HEK293 (cell line): ENCODE data around the gene NMNAT2.

Experiments used
- CTCF ChIA-PET: fragments of 350-600 bp; formaldehyde crosslinking; extraction: SDS; loops from one replicate; lab custom pipeline; 2021; ENCODE audit warnings: antibody characterized with exemption; lab: Yijun Ruan, JAX
- POLR2A ChIA-PET: fragments of 300-600 bp; formaldehyde crosslinking; extraction: SDS; loops from one replicate; lab custom pipeline; 2020; ENCODE audit warnings: antibody characterized with exemption, inconsistent platforms; lab: Yijun Ruan, JAX
- H3K27ac ChIP-seq: fragments of 200-500 bp; sonication (Bioruptor generic); 2 replicates; pipeline ENCODE4 v1.5.1; 2014; ENCODE audit warnings: low read depth, low read length, control low read depth, inconsistent platforms; ENCODE audit errors: extremely low read depth
- H3K36me3 ChIP-seq, 2 experiments: fragments of 200-500 bp in 1 of 2; sonication (Bioruptor generic) in 1 of 2; 1 replicate in 1 of 2; 2 replicates in 1 of 2; pipeline ENCODE4 v1.5.1; 2014 to 2017; ENCODE audit warnings: inconsistent platforms in 2 of 2, low read length in 2 of 2; ENCODE audit not compliant: control insufficient read depth in 2 of 2, insufficient read depth in 1 of 2
- H3K4me1 ChIP-seq: fragments of 200-500 bp; sonication (Bioruptor generic); 2 replicates; pipeline ENCODE4 v1.5.1; 2014; ENCODE audit warnings: mild to moderate bottlenecking, low read length, inconsistent platforms; ENCODE audit not compliant: control insufficient read depth, insufficient read depth
- H3K4me3 ChIP-seq: 2 replicates; pipeline ENCODE4 v1.5.1; 2011; ENCODE audit warnings: low read depth, mild to moderate bottlenecking, control low read depth, low read length, moderate library complexity
- H3K9me3 ChIP-seq: fragments of 200-500 bp; sonication (Bioruptor generic); 2 replicates; pipeline ENCODE4 v1.5.1; 2014; ENCODE audit warnings: low read depth, low read length, inconsistent platforms; ENCODE audit not compliant: control insufficient read depth, insufficient read depth
- REPIN1 ChIP-seq: fragments of 450-650 bp; formaldehyde crosslinking; IDR thresholded peaks from 2 replicates; pipeline ENCODE4 v1.5.1; 2017; ENCODE audit warnings: missing biosample characterization, missing genetic modification characterization, low read depth
- SALL2 ChIP-seq: fragments of 450-650 bp; formaldehyde crosslinking; IDR thresholded peaks from 2 replicates; pipeline ENCODE4 v1.5.0; 2017; ENCODE audit warnings: missing biosample characterization, mild to moderate bottlenecking, missing genetic modification characterization, borderline replicate concordance
- ZBTB21 ChIP-seq: fragments of 450-650 bp; formaldehyde crosslinking; IDR thresholded peaks from 2 replicates; pipeline ENCODE4 v1.5.1; 2017; ENCODE audit warnings: missing biosample characterization, missing genetic modification characterization
- ZNF112 ChIP-seq: fragments of 450-650 bp; formaldehyde crosslinking; IDR thresholded peaks from 2 replicates; pipeline ENCODE4 v1.5.0; 2017; ENCODE audit warnings: missing biosample characterization, missing genetic modification characterization
- ZNF169 ChIP-seq: fragments of 450-650 bp; formaldehyde crosslinking; IDR thresholded peaks from 2 replicates; pipeline ENCODE4 v1.5.1; 2016; ENCODE audit warnings: missing biosample characterization, missing genetic modification characterization
- ZNF184 ChIP-seq: fragments of 450-650 bp; IDR thresholded peaks from 2 replicates; pipeline ENCODE4 v1.5.1; 2018; ENCODE audit warnings: missing biosample characterization, mild to moderate bottlenecking, missing genetic modification characterization
- ZNF211 ChIP-seq: fragments of 450-650 bp; formaldehyde crosslinking; IDR thresholded peaks from 2 replicates; pipeline ENCODE4 v1.5.1; 2016; ENCODE audit warnings: low read depth, missing biosample characterization, missing genetic modification characterization
- ZNF274 ChIP-seq, 2 experiments: fragments of 200-500 bp in 1 of 2; fragments of 450-650 bp in 1 of 2; sonication (Bioruptor generic) in 1 of 2; formaldehyde crosslinking in 1 of 2; IDR thresholded peaks; 2 replicates each; pipeline versions ENCODE4 v1.5.1 to v1.6.1; 2014 to 2016; ENCODE audit warnings: borderline replicate concordance in 1 of 2, inconsistent platforms in 1 of 2, low read length in 1 of 2, missing biosample characterization in 1 of 2, missing genetic modification characterization in 1 of 2
- ZNF501 ChIP-seq: fragments of 450-650 bp; formaldehyde crosslinking; IDR thresholded peaks from 2 replicates; pipeline ENCODE4 v1.5.1; 2016; ENCODE audit warnings: missing biosample characterization, missing genetic modification characterization
- ZNF521 ChIP-seq: fragments of 450-650 bp; formaldehyde crosslinking; IDR thresholded peaks from 2 replicates; pipeline ENCODE4 v1.5.1; 2017; ENCODE audit warnings: missing biosample characterization, mild to moderate bottlenecking, missing genetic modification characterization
- ZNF558 ChIP-seq: fragments of 450-650 bp; formaldehyde crosslinking; IDR thresholded peaks from 2 replicates; pipeline ENCODE4 v1.5.1; 2016; ENCODE audit warnings: missing biosample characterization, missing genetic modification characterization
- ZNF629 ChIP-seq: fragments of 450-650 bp; formaldehyde crosslinking; IDR thresholded peaks from 2 replicates; pipeline ENCODE4 v1.5.1; 2017; ENCODE audit warnings: missing biosample characterization, missing genetic modification characterization
- ZNF654 ChIP-seq: fragments of 450-650 bp; formaldehyde crosslinking; IDR thresholded peaks from 2 replicates; pipeline ENCODE4 v1.5.1; 2016; ENCODE audit warnings: low read depth, missing biosample characterization, missing genetic modification characterization
- ZNF658 ChIP-seq: fragments of 450-650 bp; formaldehyde crosslinking; IDR thresholded peaks from 2 replicates; pipeline ENCODE4; 2016; ENCODE audit warnings: missing biosample characterization, missing genetic modification characterization
- ZNF747 ChIP-seq: fragments of 450-650 bp; formaldehyde crosslinking; IDR thresholded peaks from 2 replicates; pipeline ENCODE4 v1.5.1; 2016; ENCODE audit warnings: missing biosample characterization, missing genetic modification characterization
- TF ChIP-seq, protein P1 (sequence below): fragments of 450-650 bp; formaldehyde crosslinking; IDR thresholded peaks from 2 replicates; pipeline ENCODE4 v1.5.1; 2016; ENCODE audit warnings: missing biosample characterization, missing genetic modification characterization, low read depth
- TF ChIP-seq, protein P2 (sequence below): fragments of 450-650 bp; formaldehyde crosslinking; IDR thresholded peaks from 2 replicates; pipeline ENCODE4 v1.5.1; 2017; ENCODE audit warnings: missing biosample characterization, missing genetic modification characterization
- TF ChIP-seq, protein P3 (sequence below): fragments of 450-650 bp; formaldehyde crosslinking; IDR thresholded peaks from 2 replicates; pipeline ENCODE4 v1.5.1; 2016; ENCODE audit warnings: missing biosample characterization, missing genetic modification characterization
- TF ChIP-seq, protein P4 (sequence below): fragments of 450-650 bp; formaldehyde crosslinking; IDR thresholded peaks from 2 replicates; pipeline ENCODE4 v1.5.1; 2016; ENCODE audit warnings: missing biosample characterization, missing genetic modification characterization

The NMNAT2 gene

DNA sequence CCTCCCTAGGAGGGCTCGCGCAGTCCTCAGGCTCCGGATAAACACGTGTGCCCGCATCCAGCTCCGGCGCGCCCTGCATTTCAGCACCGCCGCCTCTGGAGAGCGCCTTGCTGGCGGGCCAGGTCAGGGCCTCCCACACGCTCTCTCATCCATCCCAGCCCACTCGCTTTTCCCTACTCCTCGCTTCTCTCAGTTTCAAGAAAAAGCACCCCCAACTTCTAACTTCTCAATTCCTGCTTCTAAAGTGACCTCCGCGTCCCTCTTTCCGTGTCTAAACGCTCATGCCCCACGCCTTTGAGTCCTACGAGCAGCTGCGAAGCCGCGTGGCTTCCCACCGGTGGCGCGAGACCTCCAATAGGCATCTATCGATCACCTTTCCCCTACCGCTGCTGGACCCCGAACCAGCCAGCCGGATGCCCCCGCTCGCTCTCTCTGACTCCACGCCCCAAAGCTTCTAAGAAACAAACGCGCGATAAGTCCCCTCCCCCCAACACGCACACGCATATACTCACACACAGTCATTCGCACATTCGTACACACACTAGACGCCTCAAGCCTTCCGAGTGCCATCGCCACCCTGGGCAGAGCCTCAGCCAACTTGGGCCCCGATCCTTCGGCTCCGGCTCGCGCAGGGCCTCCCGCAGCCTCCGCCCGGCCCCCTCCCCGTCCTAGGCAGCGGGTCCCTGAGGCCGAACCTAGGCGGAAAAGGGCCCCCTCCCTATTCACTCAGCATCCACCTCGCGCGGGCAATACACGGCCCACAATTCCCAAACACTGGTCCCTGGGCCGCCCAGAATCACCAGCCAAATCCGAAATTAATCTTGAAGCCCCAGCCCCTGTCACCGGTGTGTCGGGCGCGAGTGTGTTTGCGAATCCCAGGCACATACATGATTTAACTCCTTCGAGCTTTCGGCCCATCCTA is 1.1 kb downstream of the NMNAT2 start (continued):
- TF ChIP-seq ZNF654 (no peak), ZNF747 (no peak), ZNF274 (IDR thresholded peaks at IDR 0.05; ENCODE audit: low read length) (no peak), ZNF274 (tag by site-specific recombination; IDR thresholded peaks at IDR 0.05; ENCODE audit: borderline replicate concordance) (no peak), ZNF211 (no peak), REPIN1 (tag by site-specific recombination) (no peak)

DNA sequence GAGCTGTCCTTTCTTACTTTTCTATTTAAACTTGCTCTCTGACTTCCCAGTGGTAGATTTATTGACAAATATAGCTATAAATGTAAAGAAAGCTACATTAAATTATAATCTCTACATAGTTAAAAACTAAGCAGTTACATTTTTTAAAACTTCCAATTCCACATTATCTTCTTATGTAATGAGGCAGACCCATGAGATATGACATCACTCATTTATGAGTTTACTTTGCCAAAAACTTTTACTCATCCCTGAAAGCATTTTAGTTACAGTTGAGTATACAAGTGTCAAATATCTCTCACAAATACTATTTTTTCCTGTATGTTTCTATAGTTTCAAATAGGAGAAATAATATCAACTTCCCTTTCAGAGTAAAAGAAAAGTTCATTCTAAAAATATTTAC is 3.8 kb downstream of the NMNAT2 start:
- Histone ChIP-seq H3K4me3 (no peak overlapping the region), H3K4me1 (no peaks in the 10 kb centered on the region; the same call in 1 of the 2 replicates), H3K9me3 (no peaks in the 10 kb centered on the region), H3K27ac (no peak overlapping the region)
- CTCF ChIA-PET: interaction anchor here (0.7 kb wide), 2 partner anchors 10 to 105 kb away, joined by 3 read pairs; no protein-coding TSS in a partner anchor
- TF ChIP-seq, protein P1, sequence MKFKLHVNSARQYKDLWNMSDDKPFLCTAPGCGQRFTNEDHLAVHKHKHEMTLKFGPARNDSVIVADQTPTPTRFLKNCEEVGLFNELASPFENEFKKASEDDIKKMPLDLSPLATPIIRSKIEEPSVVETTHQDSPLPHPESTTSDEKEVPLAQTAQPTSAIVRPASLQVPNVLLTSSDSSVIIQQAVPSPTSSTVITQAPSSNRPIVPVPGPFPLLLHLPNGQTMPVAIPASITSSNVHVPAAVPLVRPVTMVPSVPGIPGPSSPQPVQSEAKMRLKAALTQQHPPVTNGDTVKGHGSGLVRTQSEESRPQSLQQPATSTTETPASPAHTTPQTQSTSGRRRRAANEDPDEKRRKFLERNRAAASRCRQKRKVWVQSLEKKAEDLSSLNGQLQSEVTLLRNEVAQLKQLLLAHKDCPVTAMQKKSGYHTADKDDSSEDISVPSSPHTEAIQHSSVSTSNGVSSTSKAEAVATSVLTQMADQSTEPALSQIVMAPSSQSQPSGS: peak; percentile 71
- TF ChIP-seq ZNF629 (tag by site-specific recombination): peak; percentile 54; the same call in 1 of the 2 replicates
- TF ChIP-seq, protein P2, sequence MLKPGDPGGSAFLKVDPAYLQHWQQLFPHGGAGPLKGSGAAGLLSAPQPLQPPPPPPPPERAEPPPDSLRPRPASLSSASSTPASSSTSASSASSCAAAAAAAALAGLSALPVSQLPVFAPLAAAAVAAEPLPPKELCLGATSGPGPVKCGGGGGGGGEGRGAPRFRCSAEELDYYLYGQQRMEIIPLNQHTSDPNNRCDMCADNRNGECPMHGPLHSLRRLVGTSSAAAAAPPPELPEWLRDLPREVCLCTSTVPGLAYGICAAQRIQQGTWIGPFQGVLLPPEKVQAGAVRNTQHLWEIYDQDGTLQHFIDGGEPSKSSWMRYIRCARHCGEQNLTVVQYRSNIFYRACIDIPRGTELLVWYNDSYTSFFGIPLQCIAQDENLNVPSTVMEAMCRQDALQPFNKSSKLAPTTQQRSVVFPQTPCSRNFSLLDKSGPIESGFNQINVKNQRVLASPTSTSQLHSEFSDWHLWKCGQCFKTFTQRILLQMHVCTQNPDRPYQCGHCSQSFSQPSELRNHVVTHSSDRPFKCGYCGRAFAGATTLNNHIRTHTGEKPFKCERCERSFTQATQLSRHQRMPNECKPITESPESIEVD (tag by site-specific recombination): 0 out of 2 replicates have a peak, but pooled peaks have one; percentile 8
- TF ChIP-seq ZBTB21: 0 out of 2 replicates have a peak, but pooled peaks have one; percentile 32
- TF ChIP-seq ZNF501 (tag by site-specific recombination): no peak
- TF ChIP-seq, all 188 proteins: peak for 4
- POLR2A ChIA-PET: no interaction called here
- H3K36me3 ChIP-seq: no peaks in the 10 kb centered on the region

DNA sequence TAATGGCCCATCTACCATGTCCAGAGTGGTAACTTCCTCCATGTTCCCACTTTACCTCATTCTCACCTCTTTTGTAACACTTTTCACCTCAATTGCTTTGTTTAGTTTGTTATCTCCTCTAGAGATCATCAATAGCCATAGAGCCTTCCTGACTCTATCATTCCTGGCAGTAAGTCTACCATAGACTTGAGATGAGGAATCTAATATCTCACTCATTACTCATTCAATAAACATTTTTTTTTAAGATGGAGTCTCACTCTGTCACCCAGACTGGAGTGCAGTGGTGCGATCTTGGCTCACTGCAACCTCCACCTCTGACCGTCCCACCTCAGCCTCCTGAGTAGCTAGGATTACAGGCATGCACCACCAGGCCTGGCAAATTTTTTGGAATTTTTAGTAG is 7.1 kb downstream of the NMNAT2 start:
- Histone ChIP-seq H3K4me3 (no peak overlapping the region), H3K27ac (no peak overlapping the region), H3K4me1 (no peaks in the 10 kb centered on the region), H3K36me3 (no peaks in the 10 kb centered on the region), H3K9me3 (no peaks in the 10 kb centered on the region)
- ChIA-PET POLR2A (no interaction called here), CTCF (interaction anchor here (0.6 kb wide), 1 partner anchor 40 kb away, joined by 3 read pairs; no protein-coding TSS in a partner anchor)
- no peak for TF ChIP-seq ZNF658 (tag by site-specific recombination)
- no peak for TF ChIP-seq ZNF184 (tag by site-specific recombination)
- TF ChIP-seq, protein P3, sequence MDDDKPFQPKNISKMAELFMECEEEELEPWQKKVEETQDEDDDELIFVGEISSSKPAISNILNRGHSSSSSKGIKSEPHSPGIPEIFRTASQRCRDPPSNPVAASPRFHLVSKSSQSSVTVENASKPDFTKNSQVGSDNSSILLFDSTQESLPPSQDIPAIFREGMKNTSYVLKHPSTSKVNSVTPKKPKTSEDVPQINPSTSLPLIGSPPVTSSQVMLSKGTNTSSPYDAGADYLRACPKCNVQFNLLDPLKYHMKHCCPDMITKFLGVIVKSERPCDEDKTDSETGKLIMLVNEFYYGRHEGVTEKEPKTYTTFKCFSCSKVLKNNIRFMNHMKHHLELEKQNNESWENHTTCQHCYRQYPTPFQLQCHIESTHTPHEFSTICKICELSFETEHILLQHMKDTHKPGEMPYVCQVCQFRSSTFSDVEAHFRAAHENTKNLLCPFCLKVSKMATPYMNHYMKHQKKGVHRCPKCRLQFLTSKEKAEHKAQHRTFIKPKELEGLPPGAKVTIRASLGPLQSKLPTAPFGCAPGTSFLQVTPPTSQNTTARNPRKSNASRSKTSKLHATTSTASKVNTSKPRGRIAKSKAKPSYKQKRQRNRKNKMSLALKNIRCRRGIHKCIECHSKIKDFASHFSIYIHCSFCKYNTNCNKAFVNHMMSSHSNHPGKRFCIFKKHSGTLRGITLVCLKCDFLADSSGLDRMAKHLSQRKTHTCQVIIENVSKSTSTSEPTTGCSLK: no peak
- TF ChIP-seq ZNF521: no peak
- no peak for TF ChIP-seq SALL2
- TF ChIP-seq, protein P4, sequence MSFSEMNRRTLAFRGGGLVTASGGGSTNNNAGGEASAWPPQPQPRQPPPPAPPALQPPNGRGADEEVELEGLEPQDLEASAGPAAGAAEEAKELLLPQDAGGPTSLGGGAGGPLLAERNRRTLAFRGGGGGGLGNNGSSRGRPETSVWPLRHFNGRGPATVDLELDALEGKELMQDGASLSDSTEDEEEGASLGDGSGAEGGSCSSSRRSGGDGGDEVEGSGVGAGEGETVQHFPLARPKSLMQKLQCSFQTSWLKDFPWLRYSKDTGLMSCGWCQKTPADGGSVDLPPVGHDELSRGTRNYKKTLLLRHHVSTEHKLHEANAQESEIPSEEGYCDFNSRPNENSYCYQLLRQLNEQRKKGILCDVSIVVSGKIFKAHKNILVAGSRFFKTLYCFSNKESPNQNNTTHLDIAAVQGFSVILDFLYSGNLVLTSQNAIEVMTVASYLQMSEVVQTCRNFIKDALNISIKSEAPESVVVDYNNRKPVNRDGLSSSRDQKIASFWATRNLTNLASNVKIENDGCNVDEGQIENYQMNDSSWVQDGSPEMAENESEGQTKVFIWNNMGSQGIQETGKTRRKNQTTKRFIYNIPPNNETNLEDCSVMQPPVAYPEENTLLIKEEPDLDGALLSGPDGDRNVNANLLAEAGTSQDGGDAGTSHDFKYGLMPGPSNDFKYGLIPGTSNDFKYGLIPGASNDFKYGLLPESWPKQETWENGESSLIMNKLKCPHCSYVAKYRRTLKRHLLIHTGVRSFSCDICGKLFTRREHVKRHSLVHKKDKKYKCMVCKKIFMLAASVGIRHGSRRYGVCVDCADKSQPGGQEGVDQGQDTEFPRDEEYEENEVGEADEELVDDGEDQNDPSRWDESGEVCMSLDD (tag by site-specific recombination): no peak
- TF ChIP-seq ZNF112 (tag by site-specific recombination): no peak
- TF ChIP-seq ZNF558 (tag by site-specific recombination): no peak
- no peak for TF ChIP-seq ZNF169
- TF ChIP-seq, all 188 proteins: peak for 0
